ENCODE data around the gene ELF2. TPM values are rescaled to one million over a fixed set of nuclear protein-coding genes. Genes with fewer than 3 reads are reported as not detected.
A peak's percentile ranks its signal among the peaks of the same experiment; 100 is the strongest.

Gene ELF2
- total and polyA plus RNA-seq, 2 donors (not counting 3 experiments of a cell fraction or from before 2014, with no cell fraction given): 16.4 to 35.1 TPM

DNA sequence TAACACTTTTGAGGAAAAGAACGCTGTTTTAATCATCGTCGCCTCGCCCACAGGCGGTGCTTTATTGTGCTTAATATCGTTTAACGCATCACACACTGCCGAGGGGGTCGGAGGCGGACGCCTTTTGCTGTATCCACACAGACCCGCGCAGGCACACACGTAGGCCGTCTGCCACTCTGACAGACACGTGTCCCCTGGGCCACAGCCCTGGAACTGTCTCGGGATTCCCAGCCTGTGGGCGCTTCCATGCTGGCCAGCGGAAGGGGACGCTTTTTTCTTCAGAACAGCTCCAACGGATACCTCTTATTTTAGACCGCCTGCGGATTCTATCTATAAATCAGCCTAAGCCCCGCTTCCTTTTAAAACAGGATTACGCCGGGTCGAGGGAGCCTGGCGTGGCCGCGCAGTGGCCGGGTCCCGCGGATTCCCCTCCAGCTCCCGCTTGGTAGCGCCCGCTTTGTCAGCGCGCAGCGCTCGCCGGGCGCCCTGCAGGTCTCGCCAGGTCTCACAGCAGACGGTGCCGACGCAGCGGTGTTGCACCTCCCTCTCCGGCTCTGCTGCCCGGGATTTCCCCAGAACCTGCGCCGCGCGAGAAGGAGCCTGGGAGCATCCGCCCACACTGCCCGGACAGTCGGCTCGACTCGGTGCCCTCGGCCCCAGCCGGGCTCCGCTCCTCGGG is 161.6 kb downstream of the ELF2 start, which contains the start of gene NOCT:
Gene NOCT (plus strand): TSS at position 513 of the 679 bp plus-strand sequence. CDS start 201 bp downstream, outside the sequence.
- POLR2A ChIA-PET: interaction anchor here (0.6 to 1.5 kb wide), 3 partner anchors 12 to 793 kb away, joined by 3 to 5 read pairs (median 3); no protein-coding TSS in a partner anchor
- Histone ChIP-seq H3K4me3 (replicated peaks in 1 of 3; ENCODE audit: insufficient read depth in 1 of 3, low read depth in 1 of 3, low read length in 3 of 3) (peak within 1 kb of the TSS; percentile 90 to 100 (median 99)), H2AFZ (ENCODE audit: low read depth, low read length) (peak within 1 kb of the TSS; percentile 17), H3K4me2 (ENCODE audit: insufficient read depth, low read length) (peak within 1 kb of the TSS; percentile 97), H3K4me1 (ENCODE audit: control insufficient read depth, extremely low read depth, insufficient read depth, low read length) (peaks cover 35% of the 10 kb centered on the region), H3K9ac (replicated peaks; ENCODE audit: extremely low read depth, insufficient read depth, low read length) (peak within 1 kb of the TSS; percentile 98), H4K20me1 (replicated peaks; ENCODE audit: control insufficient read depth, extremely low read depth, insufficient read depth, low read length) (peaks cover 4% of the 10 kb centered on the region), H3K79me2 (ENCODE audit: control insufficient read depth, insufficient read depth, low read length) (peaks cover 47% of the 10 kb centered on the region), H3K27me3 (ENCODE audit: control insufficient read depth in 2 of 2, insufficient read depth in 2 of 2, low read length in 2 of 2) (no peaks in the 10 kb centered on the region), H3K36me3 (ENCODE audit: control insufficient read depth in 2 of 2, extremely low read depth in 1 of 2, insufficient read depth in 2 of 2, low read length in 2 of 2) (no peaks in the 10 kb centered on the region), H3K9me3 (replicated peaks; ENCODE audit: control insufficient read depth, insufficient read depth, low read length) (no peaks in the 10 kb centered on the region), H3K9me1 (replicated peaks; ENCODE audit: control insufficient read depth, extremely low read depth, insufficient read depth, low read length) (no peaks in the 10 kb centered on the region), H3K27ac (ENCODE audit: insufficient read depth, low read depth, low read length) (peak within 1 kb of the TSS; percentile 100)
- no TSS peak for BruUV-seq (replicated peaks)
- TF ChIP-seq POLR2A (IDR thresholded peaks at IDR 0.05; ENCODE audit: low read depth, low read length): peak; percentile 90
- peak in 1 of 2 donors; percentile 29 for TF ChIP-seq CTCF (IDR thresholded peaks at IDR 0.05; ENCODE audit: extremely low read depth in 1 of 2, insufficient read depth in 1 of 2, low read depth in 1 of 2, low read length in 2 of 2)
- no peak for TF ChIP-seq JUN (IDR thresholded peaks at IDR 0.05; ENCODE audit: borderline replicate concordance, insufficient read depth, insufficient read length, low read depth)
- TF ChIP-seq MYC (IDR thresholded peaks at IDR 0.05; ENCODE audit: low read depth, low read length): peak; percentile 86
- peak; percentile 92 for TF ChIP-seq POLR2AphosphoS5 (IDR thresholded peaks at IDR 0.05; ENCODE audit: insufficient read depth, low read depth, low read length)
- no peak for TF ChIP-seq EZH2 (IDR thresholded peaks at IDR 0.05; ENCODE audit: borderline replicate concordance, low read depth, low read length, severe bottlenecking)
- peak; percentile 91 for TF ChIP-seq MAX (IDR thresholded peaks at IDR 0.05; ENCODE audit: insufficient read depth, insufficient read length)
- dilution Hi-C loops (cut with MboI; ENCODE audit: extremely low pct_ligation_motif_present, low sequenced_read_pairs) (no loop called here), intact Hi-C loops (cut with micrococcal nuclease) (loop anchor here (1.0 to 10.0 kb wide), 7 partner anchors 68 to 1079 kb away; partner anchors contain the start of gene ELF2)
- FAIRE-seq (peak; percentile 82), DNase-seq (ENCODE audit: low read depth, low spot score) (peak; percentile 88)
- CTCF ChIA-PET: interaction anchor here (1.2 to 10.0 kb wide), 3 partner anchors 14 to 77 kb away, joined by 3 to 124 read pairs (median 7); no protein-coding TSS in a partner anchor
